ENCODE results near the gene LIN7A. TPM values are rescaled to one million over a fixed set of nuclear protein-coding genes. Genes with fewer than 3 reads are reported as not detected.

The LIN7A gene
- total and polyA plus RNA-seq, 2 of the 4 experiments (the other 2 are of a cell fraction): 10.8 to 24.7 TPM

GRCh38 chr12:80860206-80860605 is 77.5 kb downstream of the LIN7A start:
- Histone ChIP-seq H4K91ac (ENCODE audit: insufficient read depth, low read depth, low read length) (no peak overlapping the region), H3K9me1 (ENCODE audit: insufficient read depth, low read length) (peaks cover 9% of the 10 kb centered on the region), H3K4me2 (ENCODE audit: low read depth, low read length) (no peak overlapping the region), H3K4ac (ENCODE audit: low read depth, low read length) (no peak overlapping the region), H3K27me3 (ENCODE audit: control insufficient read depth, insufficient read depth, low read length) (no peaks in the 10 kb centered on the region), H3K9ac (ENCODE audit: low read depth, low read length) (no peak overlapping the region), H3K36me3 (ENCODE audit: control insufficient read depth, insufficient read depth, low read length) (no peaks in the 10 kb centered on the region), H3K9me3 (ENCODE audit: control insufficient read depth, insufficient read depth, low read length) (no peaks in the 10 kb centered on the region), H3K18ac (ENCODE audit: low read depth, low read length) (no peak overlapping the region), H3K79me1 (ENCODE audit: low read depth in 1 of 2, low read length in 2 of 2) (peaks cover 0 to 8% of the 10 kb centered on the region in 2 experiments; a peak in 1 of 4 replicates), H2AK5ac (ENCODE audit: low read depth, low read length) (no peak overlapping the region), H3K56ac (ENCODE audit: extremely low read depth, insufficient read depth, low read length) (no peak overlapping the region), H2AK9ac (replicated peaks; ENCODE audit: low read depth, low read length, poor library complexity) (no peak overlapping the region), H2BK5ac (ENCODE audit: low read depth, low read length, poor library complexity, severe bottlenecking) (no peak overlapping the region), H3K4me3 (ENCODE audit: insufficient read depth, low read depth, low read length) (no peak overlapping the region), H2BK120ac (ENCODE audit: low read depth, low read length) (no peak overlapping the region), H4K20me1 (ENCODE audit: insufficient read depth, low read length) (0 out of 2 replicates have a peak, but pooled peaks cover 3% of the 10 kb centered on the region), H3K14ac (replicated peaks; ENCODE audit: low read depth, low read length) (no peak overlapping the region), H3K27ac (ENCODE audit: insufficient read depth, low read length) (no peak overlapping the region), H2BK20ac (ENCODE audit: low read depth, low read length) (no peak overlapping the region), H3K23ac (ENCODE audit: low read depth, low read length) (no peak overlapping the region), H2AFZ (replicated peaks; ENCODE audit: low read length, poor library complexity) (no peak overlapping the region), H4K8ac (ENCODE audit: low read depth in 2 of 2, low read length in 2 of 2) (no peak overlapping the region), H3K4me1 (ENCODE audit: control insufficient read depth, insufficient read depth, low read length) (peaks cover 11% of the 10 kb centered on the region), H4K5ac (ENCODE audit: low read depth, low read length) (no peak overlapping the region), H2BK15ac (ENCODE audit: low read depth, low read length) (no peak overlapping the region)
- CTCF ChIA-PET: no interaction called here
- DNase-seq (no peak), ATAC-seq (ENCODE audit: low read depth) (no peak)
- intact Hi-C loops (cut with micrococcal nuclease) (no loop called here), dilution Hi-C loops (cut with HindIII; ENCODE audit: low sequenced_read_pairs, unreplicated experiment) (no loop called here), in situ Hi-C loops (cut with MboI; ENCODE audit: low sequenced_read_pairs) (no loop called here)
- no TSS peak for BruUV-seq (replicated peaks)
- POLR2A ChIA-PET (ENCODE audit: unreplicated experiment): no interaction called here
- no CpG with 5 or more reads among the region's 2 CpGs for WGBS, 2 experiments (ENCODE audit: extremely low coverage in 2 of 2, insufficient read length in 1 of 2)
- no peak for TF ChIP-seq RCOR1 (IDR thresholded peaks at IDR 0.05; ENCODE audit: insufficient replicate concordance, low read length)
- no peak for TF ChIP-seq MAZ (IDR thresholded peaks at IDR 0.05; ENCODE audit: borderline replicate concordance, low read depth, low read length)

Measured in IMR-90 (cell line).